Right atrium auricular region (tissue), 2 donors: ENCODE results near the gene ITPR2. TPM values are rescaled to one million over a fixed set of nuclear protein-coding genes. Genes with fewer than 3 reads are reported as not detected.
A peak's percentile ranks its signal among the peaks of the same experiment; 100 is the strongest.

ENCODE experiments used
- DNase-seq: peaks from one replicate; pipeline ENCODE4 v3.0.0-alpha.2; 2019; ENCODE audit warnings: low spot score
- H3K27ac ChIP-seq, 2 donors: fragments of 200-600 bp; sonication (generic); 1 replicate in 1 of 2; 2 replicates in 1 of 2; pipeline ENCODE4 v1.5.1; 2016 to 2019
- H3K27me3 ChIP-seq, 2 donors: fragments of 200-600 bp; sonication (generic); one replicate each; pipeline versions ENCODE4 v1.5.1 to v1.6.0; 2017 to 2019
- H3K36me3 ChIP-seq: fragments of 200-600 bp; sonication (generic); one replicate; pipeline ENCODE4 v1.5.1; 2016
- H3K4me1 ChIP-seq, 2 donors: fragments of 200-600 bp; sonication (generic); one replicate each; pipeline versions ENCODE4 v1.5.1 to v1.6.0; 2017 to 2019
- H3K4me3 ChIP-seq, 2 donors: fragments of 200-600 bp; sonication (generic); 1 replicate in 1 of 2; 2 replicates in 1 of 2; pipeline ENCODE4 v1.5.1; 2017 to 2019; ENCODE audit warnings: mild to moderate bottlenecking in 1 of 2, moderate library complexity in 1 of 2
- H3K9me3 ChIP-seq, 2 donors: fragments of 200-600 bp; sonication (generic); one replicate each; pipeline ENCODE4 v1.5.1; 2019
- CTCF ChIP-seq, 2 donors: fragments of 200-600 bp; sonication (generic); IDR thresholded peaks; one replicate each; pipeline ENCODE4 v1.5.1; 2019; ENCODE audit warnings: antibody characterized with exemption in 2 of 2
- total RNA-seq, 2 donors: library from RNA; depleted of rRNA; stranded (reverse); fragments of >200 nt; gene quantifications; one replicate each; pipeline ENCODE4 v1.1.0, GENCODE V29; 2016

ITPR2 gene
- total RNA-seq, 2 donors from 2014 or later: 13.0 to 20.7 TPM

GRCh38 chr12:26744697-26745440 is 88.1 kb downstream of the ITPR2 start:
- Histone ChIP-seq H3K4me3 (no peak overlapping the region), H3K27me3 (no peaks in the 10 kb centered on the region), H3K4me1 (peaks cover 0 to 37% of the 10 kb centered on the region in 2 donors), H3K9me3 (no peaks in the 10 kb centered on the region), H3K36me3 (no peaks in the 10 kb centered on the region), H3K27ac (no peak overlapping the region)
- TF ChIP-seq CTCF (IDR thresholded peaks at IDR 0.05): no peak
- DNase-seq: no peak

- Histone ChIP-seq H3K4me3 (no peak overlapping the region), H3K27me3 (no peaks in the 10 kb centered on the region), H3K9me3 (no peaks in the 10 kb centered on the region), H3K4me1 (peaks cover 0 to 37% of the 10 kb centered on the region in 2 donors), H3K27ac (no peak overlapping the region), H3K36me3 (no peaks in the 10 kb centered on the region)
- TF ChIP-seq CTCF (IDR thresholded peaks at IDR 0.05): no peak
- no peak for DNase-seq
Measured at GRCh38 chr12:26744042-26744626, 88.9 kb downstream of the ITPR2 start.

GRCh38 chr12:26741584-26742227 is 91.3 kb downstream of the ITPR2 start:
- TF ChIP-seq CTCF (IDR thresholded peaks at IDR 0.05): no peak
- no peak for DNase-seq
- Histone ChIP-seq H3K27me3 (no peaks in the 10 kb centered on the region), H3K4me1 (peaks cover 0 to 36% of the 10 kb centered on the region in 2 donors), H3K9me3 (no peaks in the 10 kb centered on the region), H3K27ac (peak overlapping the region in 1 of 2 donors; percentile 3), H3K36me3 (no peaks in the 10 kb centered on the region), H3K4me3 (no peak overlapping the region)

GRCh38 chr12:26740991-26741390 is 92.0 kb downstream of the ITPR2 start:
- DNase-seq: no peak
- no peak for TF ChIP-seq CTCF (IDR thresholded peaks at IDR 0.05)
- peaks cover 0 to 29% of the 10 kb centered on the region in 2 donors for H3K4me1 ChIP-seq
- H3K4me3 ChIP-seq: no peak overlapping the region
- H3K9me3 ChIP-seq: no peaks in the 10 kb centered on the region
- H3K27me3 ChIP-seq: no peaks in the 10 kb centered on the region
- peak overlapping the region in 1 of 2 donors; percentile 3 for H3K27ac ChIP-seq
- no peaks in the 10 kb centered on the region for H3K36me3 ChIP-seq

- DNase-seq: no peak
- Histone ChIP-seq H3K4me1 (peaks cover 0 to 23% of the 10 kb centered on the region in 2 donors), H3K27me3 (no peaks in the 10 kb centered on the region), H3K27ac (peak overlapping the region in 1 of 2 donors; percentile 3), H3K36me3 (no peaks in the 10 kb centered on the region), H3K9me3 (no peaks in the 10 kb centered on the region), H3K4me3 (no peak overlapping the region)
- no peak for TF ChIP-seq CTCF (IDR thresholded peaks at IDR 0.05)
Measured at GRCh38 chr12:26740348-26740747, 92.6 kb downstream of the ITPR2 start.
